ENCODE data around the gene AADAT. TPM values are rescaled to one million over a fixed set of nuclear protein-coding genes. Genes with fewer than 3 reads are reported as not detected.

Gene AADAT
- total RNA-seq, 2 donors from 2014 or later = 1.2 to 1.6 TPM

- no peaks in the 10 kb centered on the region for H3K9me3 ChIP-seq
- no peak for TF ChIP-seq CTCF (IDR thresholded peaks at IDR 0.05)
- no peaks in the 10 kb centered on the region for H3K36me3 ChIP-seq
- no peak overlapping the region for H3K4me3 ChIP-seq
- no peak for DNase-seq (ENCODE audit: low spot score)
- H3K27ac ChIP-seq = no peak overlapping the region
- H3K27me3 ChIP-seq = no peaks in the 10 kb centered on the region
- no peaks in the 10 kb centered on the region for H3K4me1 ChIP-seq
Observed at GRCh38 chr4:170037481-170037880, 52.3 kb downstream of the AADAT start.

- DNase-seq (ENCODE audit: low spot score) = no peak
Observed at GRCh38 chr4:170035845-170036244, 53.9 kb downstream of the AADAT start.

GRCh38 chr4:170035231-170035630, 54.5 kb downstream of the AADAT start:
- Histone ChIP-seq H3K27ac (no peak overlapping the region), H3K27me3 (no peaks in the 10 kb centered on the region), H3K36me3 (no peaks in the 10 kb centered on the region), H3K4me1 (no peaks in the 10 kb centered on the region), H3K4me3 (no peak overlapping the region), H3K9me3 (no peaks in the 10 kb centered on the region)
- DNase-seq (ENCODE audit: low spot score) = no peak
- TF ChIP-seq CTCF (IDR thresholded peaks at IDR 0.05) = no peak

More at GRCh38 chr4:170035845-170036244, 53.9 kb downstream of the AADAT start:
- Histone ChIP-seq H3K9me3 (no peaks in the 10 kb centered on the region), H3K27ac (no peak overlapping the region), H3K27me3 (no peaks in the 10 kb centered on the region), H3K4me1 (no peaks in the 10 kb centered on the region), H3K36me3 (no peaks in the 10 kb centered on the region), H3K4me3 (no peak overlapping the region)
- no peak for TF ChIP-seq CTCF (IDR thresholded peaks at IDR 0.05)

- H3K9me3 ChIP-seq = no peaks in the 10 kb centered on the region
- no peaks in the 10 kb centered on the region for H3K36me3 ChIP-seq
- no peak for DNase-seq (ENCODE audit: low spot score)
- H3K27ac ChIP-seq = no peak overlapping the region
- TF ChIP-seq CTCF (IDR thresholded peaks at IDR 0.05) = no peak
- no peaks in the 10 kb centered on the region for H3K27me3 ChIP-seq
- no peak overlapping the region for H3K4me3 ChIP-seq
- H3K4me1 ChIP-seq = no peaks in the 10 kb centered on the region
Observed at GRCh38 chr4:170033999-170034398, 55.8 kb downstream of the AADAT start.

- H3K4me3 ChIP-seq = no peak overlapping the region
- peaks cover 0 to 5% of the 10 kb centered on the region in 2 donors for H3K4me1 ChIP-seq
- DNase-seq (ENCODE audit: low spot score) = no peak
- no peaks in the 10 kb centered on the region for H3K36me3 ChIP-seq
- no peak for TF ChIP-seq CTCF (IDR thresholded peaks at IDR 0.05)
- no peak overlapping the region for H3K27ac ChIP-seq
- H3K27me3 ChIP-seq = no peaks in the 10 kb centered on the region
- H3K9me3 ChIP-seq = peaks cover 0 to 5% of the 10 kb centered on the region in 2 donors
Observed at GRCh38 chr4:170030121-170030520, 59.6 kb downstream of the AADAT start.

- peaks cover 0 to 5% of the 10 kb centered on the region in 2 donors for H3K9me3 ChIP-seq
- no peaks in the 10 kb centered on the region for H3K36me3 ChIP-seq
- TF ChIP-seq CTCF (IDR thresholded peaks at IDR 0.05) = no peak
- H3K27ac ChIP-seq = peak overlapping the region; percentile 83 to 89
- H3K4me3 ChIP-seq = peak overlapping the region; percentile 79 to 87
- H3K27me3 ChIP-seq = no peaks in the 10 kb centered on the region
- H3K4me1 ChIP-seq = peaks cover 0 to 5% of the 10 kb centered on the region in 2 donors
- DNase-seq (ENCODE audit: low spot score) = peak; percentile 89
Observed at GRCh38 chr4:170027181-170027829, 62.5 kb downstream of the AADAT start.
